Measurements from ENCODE around the gene AGO1.

AGO1 gene

DNA sequence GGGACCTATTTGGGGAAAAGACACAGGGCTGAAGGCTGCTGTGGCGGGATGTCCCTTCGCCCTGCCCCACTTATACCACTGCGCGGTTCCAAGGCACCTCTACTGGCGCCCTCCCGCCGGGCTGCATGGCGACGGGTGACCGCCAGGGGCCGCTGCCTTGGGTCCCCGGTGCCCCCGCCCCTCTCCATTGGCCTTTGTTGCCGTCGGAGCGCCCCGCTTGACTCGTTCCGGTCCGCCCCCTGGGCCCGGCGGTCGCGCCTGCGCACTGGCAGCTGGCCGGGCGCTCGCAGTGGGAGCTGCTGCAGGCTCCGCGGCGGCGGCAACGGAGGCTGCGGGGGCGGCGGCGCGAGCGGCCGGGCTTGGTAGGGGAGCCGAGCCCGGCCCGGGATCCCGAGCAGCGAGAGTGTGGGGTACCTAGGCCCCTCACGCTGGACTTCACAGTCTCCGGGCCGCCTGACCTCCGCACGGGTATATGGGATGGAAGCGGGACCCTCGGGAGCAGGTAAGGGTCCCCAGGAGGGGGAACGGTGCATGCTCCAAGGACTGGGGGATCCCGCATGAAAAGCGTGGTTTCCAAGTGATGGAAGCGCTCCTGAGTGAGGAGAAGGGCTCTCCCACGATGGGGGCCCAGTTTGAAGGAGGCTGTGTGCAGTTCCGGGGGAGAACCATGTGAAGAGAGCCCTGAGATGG is at the start of gene AGO1:
Gene AGO1, plus strand, starts transcription at position 265 of the 690 bp plus-strand sequence. Its CDS starts 213 bp downstream, at position 478.
- Histone ChIP-seq H3K9ac (ENCODE audit: low read depth in 1 of 2, low read length in 2 of 2) (peak within 1 kb of the TSS; percentile 93 to 97), H3K27me3 (ENCODE audit: control insufficient read depth in 2 of 2, insufficient read depth in 2 of 2, low read length in 2 of 2) (no peaks in the 10 kb centered on the region), H3K36me3 (ENCODE audit: control insufficient read depth in 2 of 2, insufficient read depth in 2 of 2, low read length in 2 of 2) (no peaks in the 10 kb centered on the region), H3K4me1 (ENCODE audit: control insufficient read depth in 2 of 2, insufficient read depth in 2 of 2, low read length in 2 of 2) (peaks cover 15 to 32% of the 10 kb centered on the region in 2 donors), H3K4me3 (ENCODE audit: low read length in 2 of 2) (peak within 1 kb of the TSS; percentile 95 to 97), H3K9me3 (ENCODE audit: control insufficient read depth in 2 of 2, low read length in 2 of 2) (no peaks in the 10 kb centered on the region), H3K27ac (ENCODE audit: low read depth in 2 of 2, low read length in 2 of 2) (peak within 1 kb of the TSS; percentile 61 to 65)

DNA sequence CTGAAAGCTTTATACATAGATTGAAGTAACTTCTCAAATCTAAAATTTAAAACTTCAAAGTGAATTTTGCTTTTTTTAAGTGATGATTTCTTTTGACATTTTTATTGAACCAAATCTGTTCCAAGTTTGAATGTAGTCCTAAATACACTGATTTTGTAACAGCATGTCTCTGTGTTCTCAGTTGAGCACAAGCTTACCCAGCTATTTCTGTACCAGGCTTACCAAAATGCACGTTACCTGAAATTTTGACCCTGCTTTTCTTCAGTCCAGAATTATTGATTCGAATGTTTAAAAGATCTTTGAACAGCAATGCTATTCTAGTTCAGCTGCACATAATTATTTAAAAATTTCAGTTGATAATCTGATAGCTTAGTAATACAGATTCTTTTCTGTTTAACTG is 49.6 kb upstream of the AGO1 start:
- H3K4me1 ChIP-seq (ENCODE audit: control insufficient read depth in 2 of 2, insufficient read depth in 2 of 2, low read length in 2 of 2) = no peaks in the 10 kb centered on the region
- H3K9ac ChIP-seq (ENCODE audit: low read depth in 1 of 2, low read length in 2 of 2) = no peak overlapping the region
- no peak overlapping the region for H3K27ac ChIP-seq (ENCODE audit: low read depth in 2 of 2, low read length in 2 of 2)
- H3K9me3 ChIP-seq (ENCODE audit: control insufficient read depth in 2 of 2, low read length in 2 of 2) = no peaks in the 10 kb centered on the region
- peaks cover 8 to 25% of the 10 kb centered on the region in 2 donors for H3K36me3 ChIP-seq (ENCODE audit: control insufficient read depth in 2 of 2, insufficient read depth in 2 of 2, low read length in 2 of 2)
- no peaks in the 10 kb centered on the region for H3K27me3 ChIP-seq (ENCODE audit: control insufficient read depth in 2 of 2, insufficient read depth in 2 of 2, low read length in 2 of 2)
- H3K4me3 ChIP-seq (ENCODE audit: low read length in 2 of 2) = no peak overlapping the region

DNA sequence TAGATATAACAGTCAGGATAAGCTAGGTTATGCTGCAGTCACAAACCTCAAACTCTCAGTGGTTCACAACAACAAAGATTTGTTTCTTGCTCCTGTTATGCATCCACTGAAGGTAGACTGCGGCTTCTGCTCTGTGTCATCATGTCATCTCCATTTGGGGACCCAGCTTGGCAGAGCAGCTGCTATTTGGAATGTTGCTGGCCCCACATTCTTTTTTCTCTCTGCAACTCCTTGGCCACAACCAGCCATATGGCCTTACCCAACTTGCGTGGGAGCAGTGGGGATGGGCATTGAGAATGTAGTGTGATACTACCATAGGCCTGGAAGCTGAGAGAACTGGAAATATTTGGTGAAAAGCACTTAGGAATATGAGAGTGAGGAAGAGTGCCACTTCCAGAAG is 48.8 kb upstream of the AGO1 start:
- peaks cover 8 to 24% of the 10 kb centered on the region in 2 donors for H3K36me3 ChIP-seq (ENCODE audit: control insufficient read depth in 2 of 2, insufficient read depth in 2 of 2, low read length in 2 of 2)

DNA sequence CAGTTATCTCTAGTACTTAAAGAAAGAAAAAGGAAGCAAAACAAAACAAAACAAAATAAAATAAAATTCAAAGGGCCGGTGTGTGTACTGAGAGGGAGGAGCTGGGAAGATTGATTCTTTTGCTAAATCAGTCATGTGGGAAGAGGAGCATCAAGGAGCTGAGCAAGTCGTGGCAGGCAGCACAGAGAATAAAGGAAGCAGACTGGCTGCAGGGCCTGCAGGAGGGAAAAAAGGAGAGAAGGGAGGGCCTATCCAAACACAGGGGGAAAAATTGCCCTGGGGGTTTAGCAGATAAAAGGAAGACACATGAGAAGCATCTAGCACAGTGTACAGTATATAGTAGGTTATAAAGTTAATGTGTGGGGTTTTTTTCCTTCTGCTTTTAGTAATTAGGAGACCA is 47.6 kb upstream of the AGO1 start:
- H3K4me1 ChIP-seq (ENCODE audit: control insufficient read depth in 2 of 2, insufficient read depth in 2 of 2, low read length in 2 of 2) = no peaks in the 10 kb centered on the region
- H3K27ac ChIP-seq (ENCODE audit: low read depth in 2 of 2, low read length in 2 of 2) = no peak overlapping the region
- H3K27me3 ChIP-seq (ENCODE audit: control insufficient read depth in 2 of 2, insufficient read depth in 2 of 2, low read length in 2 of 2) = no peaks in the 10 kb centered on the region
- H3K9ac ChIP-seq (ENCODE audit: low read depth in 1 of 2, low read length in 2 of 2) = no peak overlapping the region
- no peaks in the 10 kb centered on the region for H3K9me3 ChIP-seq (ENCODE audit: control insufficient read depth in 2 of 2, low read length in 2 of 2)
- H3K4me3 ChIP-seq (ENCODE audit: low read length in 2 of 2) = no peak overlapping the region
- peaks cover 8 to 24% of the 10 kb centered on the region in 2 donors for H3K36me3 ChIP-seq (ENCODE audit: control insufficient read depth in 2 of 2, insufficient read depth in 2 of 2, low read length in 2 of 2)

More for the DNA sequence above, 48.8 kb upstream of the AGO1 start:
- Histone ChIP-seq H3K4me3 (ENCODE audit: low read length in 2 of 2) (no peak overlapping the region), H3K9me3 (ENCODE audit: control insufficient read depth in 2 of 2, low read length in 2 of 2) (no peaks in the 10 kb centered on the region), H3K9ac (ENCODE audit: low read depth in 1 of 2, low read length in 2 of 2) (no peak overlapping the region), H3K4me1 (ENCODE audit: control insufficient read depth in 2 of 2, insufficient read depth in 2 of 2, low read length in 2 of 2) (no peaks in the 10 kb centered on the region), H3K27me3 (ENCODE audit: control insufficient read depth in 2 of 2, insufficient read depth in 2 of 2, low read length in 2 of 2) (no peaks in the 10 kb centered on the region), H3K27ac (ENCODE audit: low read depth in 2 of 2, low read length in 2 of 2) (no peak overlapping the region)

DNA sequence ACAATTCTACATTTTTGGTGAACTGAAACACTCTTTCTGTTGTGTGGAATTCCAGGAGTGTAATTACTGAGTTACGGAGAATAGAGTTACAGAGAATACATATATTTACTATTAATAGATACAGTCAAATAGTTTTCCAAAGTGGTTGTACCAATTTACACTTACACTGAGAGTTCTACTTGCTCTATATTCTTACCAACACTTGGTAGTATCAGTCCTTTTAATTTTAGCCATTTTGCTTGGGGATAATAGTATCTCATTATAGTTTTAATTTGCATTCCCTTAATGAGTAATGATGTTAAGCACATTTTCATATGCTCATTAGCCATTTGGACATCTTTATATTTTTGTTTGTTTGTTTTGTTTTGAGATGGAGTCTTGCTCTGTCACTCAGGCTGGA is 46.3 kb upstream of the AGO1 start:
- Histone ChIP-seq H3K4me3 (ENCODE audit: low read length in 2 of 2) (no peak overlapping the region), H3K4me1 (ENCODE audit: control insufficient read depth in 2 of 2, insufficient read depth in 2 of 2, low read length in 2 of 2) (no peaks in the 10 kb centered on the region), H3K27ac (ENCODE audit: low read depth in 2 of 2, low read length in 2 of 2) (no peak overlapping the region), H3K9me3 (ENCODE audit: control insufficient read depth in 2 of 2, low read length in 2 of 2) (no peaks in the 10 kb centered on the region), H3K27me3 (ENCODE audit: control insufficient read depth in 2 of 2, insufficient read depth in 2 of 2, low read length in 2 of 2) (no peaks in the 10 kb centered on the region), H3K9ac (ENCODE audit: low read depth in 1 of 2, low read length in 2 of 2) (no peak overlapping the region), H3K36me3 (ENCODE audit: control insufficient read depth in 2 of 2, insufficient read depth in 2 of 2, low read length in 2 of 2) (peaks cover 5 to 28% of the 10 kb centered on the region in 2 donors)

DNA sequence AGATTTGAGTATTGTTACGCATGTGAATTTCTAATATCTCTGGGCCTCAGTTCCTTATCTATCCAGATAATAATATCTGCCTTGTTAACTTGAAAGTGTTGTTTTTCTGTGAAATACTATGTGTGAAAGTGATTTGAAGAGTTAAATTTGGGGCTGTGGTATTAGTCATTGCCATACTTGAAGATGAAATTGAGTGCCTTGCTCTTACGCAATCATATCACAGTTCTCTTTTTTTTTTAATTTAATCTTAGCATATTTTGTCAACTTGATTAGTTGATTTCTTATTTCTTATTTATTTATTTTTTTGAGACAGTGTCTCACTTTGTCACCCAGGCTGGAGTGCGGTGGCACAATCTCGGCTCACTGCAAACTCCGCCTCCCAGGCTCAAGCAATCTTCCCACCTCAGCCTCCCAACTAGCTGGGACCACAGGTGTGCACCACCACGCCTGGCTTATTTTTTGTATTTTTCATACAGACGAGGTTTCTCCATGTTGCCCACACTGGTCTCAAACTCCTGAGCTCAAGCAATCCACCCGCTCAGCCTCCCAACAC is 44.2 kb upstream of the AGO1 start:
- H3K4me1 ChIP-seq (ENCODE audit: control insufficient read depth in 2 of 2, insufficient read depth in 2 of 2, low read length in 2 of 2) = no peaks in the 10 kb centered on the region
- H3K36me3 ChIP-seq (ENCODE audit: control insufficient read depth in 2 of 2, insufficient read depth in 2 of 2, low read length in 2 of 2) = peaks cover 11 to 23% of the 10 kb centered on the region in 2 donors
- H3K9me3 ChIP-seq (ENCODE audit: control insufficient read depth in 2 of 2, low read length in 2 of 2) = no peaks in the 10 kb centered on the region
- no peak overlapping the region for H3K9ac ChIP-seq (ENCODE audit: low read depth in 1 of 2, low read length in 2 of 2)
- no peak overlapping the region for H3K27ac ChIP-seq (ENCODE audit: low read depth in 2 of 2, low read length in 2 of 2)
- H3K4me3 ChIP-seq (ENCODE audit: low read length in 2 of 2) = no peak overlapping the region
- H3K27me3 ChIP-seq (ENCODE audit: control insufficient read depth in 2 of 2, insufficient read depth in 2 of 2, low read length in 2 of 2) = no peaks in the 10 kb centered on the region

DNA sequence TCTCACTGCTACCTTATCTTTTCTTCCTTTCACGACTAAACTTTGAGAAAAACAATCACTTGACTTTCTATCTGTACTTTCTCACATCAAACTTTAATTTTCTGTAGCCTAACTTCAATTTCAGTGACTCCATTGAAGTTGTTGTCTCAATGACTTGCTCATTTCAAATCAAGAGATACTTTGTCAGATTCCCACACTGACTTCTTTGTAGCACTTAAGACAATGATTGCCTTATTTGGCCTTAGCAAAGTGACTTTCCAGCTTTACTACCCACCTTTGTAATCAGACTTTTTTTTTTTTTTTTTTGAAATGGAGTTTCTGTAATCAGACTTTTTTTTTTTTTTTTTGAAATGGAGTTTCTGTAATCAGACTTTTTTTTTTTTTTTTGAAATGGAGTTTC is 38.2 kb upstream of the AGO1 start:
- H3K9me3 ChIP-seq (ENCODE audit: control insufficient read depth in 2 of 2, low read length in 2 of 2) = no peaks in the 10 kb centered on the region
- no peaks in the 10 kb centered on the region for H3K27me3 ChIP-seq (ENCODE audit: control insufficient read depth in 2 of 2, insufficient read depth in 2 of 2, low read length in 2 of 2)
- H3K4me3 ChIP-seq (ENCODE audit: low read length in 2 of 2) = no peak overlapping the region
- no peak overlapping the region for H3K27ac ChIP-seq (ENCODE audit: low read depth in 2 of 2, low read length in 2 of 2)
- no peak overlapping the region for H3K9ac ChIP-seq (ENCODE audit: low read depth in 1 of 2, low read length in 2 of 2)
- H3K4me1 ChIP-seq (ENCODE audit: control insufficient read depth in 2 of 2, insufficient read depth in 2 of 2, low read length in 2 of 2) = no peaks in the 10 kb centered on the region
- H3K36me3 ChIP-seq (ENCODE audit: control insufficient read depth in 2 of 2, insufficient read depth in 2 of 2, low read length in 2 of 2) = peaks cover 8 to 16% of the 10 kb centered on the region in 2 donors

DNA sequence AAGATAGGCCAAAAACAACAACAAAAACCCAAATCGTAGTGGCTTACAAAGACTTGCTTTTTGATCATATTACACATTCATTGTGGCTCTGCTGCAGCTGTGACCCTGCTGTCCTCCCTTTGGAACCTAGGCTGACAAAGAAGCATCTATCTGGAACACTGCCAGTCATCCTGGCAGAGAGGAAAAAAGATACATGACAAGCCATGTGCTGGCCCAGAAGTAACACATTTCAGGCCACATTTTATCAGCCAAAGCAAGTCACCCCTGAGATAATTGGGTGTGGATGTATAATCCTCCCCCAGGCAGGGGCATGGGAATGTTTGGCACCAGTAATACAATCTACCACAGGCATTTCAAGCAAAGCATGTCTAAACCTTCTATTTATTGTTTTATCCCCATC is 37.2 kb upstream of the AGO1 start:
- no peak overlapping the region for H3K4me3 ChIP-seq (ENCODE audit: low read length in 2 of 2)
- no peak overlapping the region for H3K27ac ChIP-seq (ENCODE audit: low read depth in 2 of 2, low read length in 2 of 2)
- no peaks in the 10 kb centered on the region for H3K9me3 ChIP-seq (ENCODE audit: control insufficient read depth in 2 of 2, low read length in 2 of 2)
- no peaks in the 10 kb centered on the region for H3K27me3 ChIP-seq (ENCODE audit: control insufficient read depth in 2 of 2, insufficient read depth in 2 of 2, low read length in 2 of 2)
- H3K4me1 ChIP-seq (ENCODE audit: control insufficient read depth in 2 of 2, insufficient read depth in 2 of 2, low read length in 2 of 2) = no peaks in the 10 kb centered on the region
- H3K36me3 ChIP-seq (ENCODE audit: control insufficient read depth in 2 of 2, insufficient read depth in 2 of 2, low read length in 2 of 2) = peaks cover 13 to 20% of the 10 kb centered on the region in 2 donors
- H3K9ac ChIP-seq (ENCODE audit: low read depth in 1 of 2, low read length in 2 of 2) = no peak overlapping the region

DNA sequence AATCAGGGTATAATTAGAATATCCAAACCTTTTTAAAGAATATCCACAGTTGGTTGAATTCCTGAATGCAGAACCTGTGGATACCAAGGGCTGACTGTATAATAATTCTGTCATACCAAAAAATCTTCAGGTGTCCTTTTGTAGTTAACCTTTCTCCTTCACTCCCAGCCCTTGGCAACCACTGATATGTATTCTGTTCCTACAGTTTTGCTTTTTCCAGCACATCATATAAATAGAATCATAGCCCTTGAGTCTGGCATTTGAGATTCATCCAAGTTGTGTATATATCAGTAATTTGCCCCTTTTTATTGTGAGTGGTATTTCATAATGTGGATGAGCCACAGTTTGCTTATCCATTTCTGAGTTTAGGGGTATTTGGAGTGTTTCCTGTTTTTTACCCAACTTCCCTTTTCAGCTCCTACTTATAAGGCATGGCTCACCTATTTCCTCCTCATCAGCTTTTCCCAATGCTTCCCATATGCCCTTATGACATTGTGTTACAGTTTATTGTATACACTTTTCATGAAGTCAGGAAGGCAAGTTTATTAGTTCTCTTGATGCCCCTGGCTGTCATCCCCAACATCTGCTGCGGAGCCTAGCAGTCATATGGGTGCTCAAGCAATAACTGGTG is 35.0 kb upstream of the AGO1 start:
- no peak overlapping the region for H3K4me3 ChIP-seq (ENCODE audit: low read length in 2 of 2)
- H3K9me3 ChIP-seq (ENCODE audit: control insufficient read depth in 2 of 2, low read length in 2 of 2) = no peaks in the 10 kb centered on the region
- H3K27me3 ChIP-seq (ENCODE audit: control insufficient read depth in 2 of 2, insufficient read depth in 2 of 2, low read length in 2 of 2) = no peaks in the 10 kb centered on the region
- no peak overlapping the region for H3K9ac ChIP-seq (ENCODE audit: low read depth in 1 of 2, low read length in 2 of 2)
- no peak overlapping the region for H3K27ac ChIP-seq (ENCODE audit: low read depth in 2 of 2, low read length in 2 of 2)
- H3K36me3 ChIP-seq (ENCODE audit: control insufficient read depth in 2 of 2, insufficient read depth in 2 of 2, low read length in 2 of 2) = peaks cover 11 to 14% of the 10 kb centered on the region in 2 donors
- peaks cover 0 to 5% of the 10 kb centered on the region in 2 donors for H3K4me1 ChIP-seq (ENCODE audit: control insufficient read depth in 2 of 2, insufficient read depth in 2 of 2, low read length in 2 of 2)

DNA sequence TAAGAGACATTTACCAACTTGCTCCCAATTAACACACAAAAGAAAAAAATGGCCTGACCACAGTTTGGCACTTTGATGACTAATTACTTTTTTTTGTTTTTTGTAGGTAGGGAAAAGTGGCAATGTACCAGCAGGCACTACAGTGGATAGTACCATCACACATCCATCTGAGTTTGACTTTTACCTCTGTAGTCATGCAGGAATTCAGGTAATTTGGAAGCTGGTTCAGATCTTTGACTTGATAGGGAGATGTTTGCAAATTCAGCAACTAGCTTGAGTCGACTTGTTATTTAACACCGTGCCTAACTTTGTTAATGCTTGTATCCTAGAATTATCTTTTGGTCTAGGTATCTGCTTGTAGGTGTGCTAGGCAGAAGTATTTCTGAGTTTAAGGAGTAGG is 33.0 kb upstream of the AGO1 start:
- Histone ChIP-seq H3K27ac (ENCODE audit: low read depth in 2 of 2, low read length in 2 of 2) (no peak overlapping the region), H3K36me3 (ENCODE audit: control insufficient read depth in 2 of 2, insufficient read depth in 2 of 2, low read length in 2 of 2) (peaks cover 18 to 21% of the 10 kb centered on the region in 2 donors)

More for the DNA sequence above, 33.0 kb upstream of the AGO1 start:
- Histone ChIP-seq H3K27me3 (ENCODE audit: control insufficient read depth in 2 of 2, insufficient read depth in 2 of 2, low read length in 2 of 2) (no peaks in the 10 kb centered on the region), H3K9ac (ENCODE audit: low read depth in 1 of 2, low read length in 2 of 2) (no peak overlapping the region), H3K9me3 (ENCODE audit: control insufficient read depth in 2 of 2, low read length in 2 of 2) (no peaks in the 10 kb centered on the region), H3K4me3 (ENCODE audit: low read length in 2 of 2) (no peak overlapping the region), H3K4me1 (ENCODE audit: control insufficient read depth in 2 of 2, insufficient read depth in 2 of 2, low read length in 2 of 2) (peaks cover 0 to 5% of the 10 kb centered on the region in 2 donors)
